GM12801 (cell line): ENCODE measurements around the gene ZBTB8B.

Experiments used
- CTCF ChIP-seq: IDR thresholded peaks from one replicate; pipeline ENCODE4 v1.5.1; 2011; ENCODE audit warnings: control low read depth; ENCODE audit not compliant: insufficient read length; ENCODE audit errors: extremely low read depth

The ZBTB8B gene

GRCh38 chr1:32496127-32496526 is 31.3 kb downstream of the ZBTB8B start:
- TF ChIP-seq CTCF: no peak

GRCh38 chr1:32498751-32499150 is 33.9 kb downstream of the ZBTB8B start:
- no peak for TF ChIP-seq CTCF

- TF ChIP-seq CTCF: no peak
Measured at GRCh38 chr1:32500387-32501209, 35.7 kb downstream of the ZBTB8B start.

GRCh38 chr1:32501865-32502264 is 37.0 kb downstream of the ZBTB8B start:
- no peak for TF ChIP-seq CTCF

GRCh38 chr1:32503153-32503552 is 38.3 kb downstream of the ZBTB8B start:
- TF ChIP-seq CTCF: no peak

- no peak for TF ChIP-seq CTCF
Measured at GRCh38 chr1:32507021-32507420, 42.1 kb downstream of the ZBTB8B start.

- no peak for TF ChIP-seq CTCF
Measured at GRCh38 chr1:32508761-32509160, 43.9 kb downstream of the ZBTB8B start.

GRCh38 chr1:32509939-32510338 is 45.1 kb downstream of the ZBTB8B start:
- no peak for TF ChIP-seq CTCF
